ENCODE results near the gene GK2. TPM values are rescaled to one million over a fixed set of nuclear protein-coding genes. Genes with fewer than 3 reads are reported as not detected.

GK2 gene
- total RNA-seq: not detected in 2 replicates

DNA sequence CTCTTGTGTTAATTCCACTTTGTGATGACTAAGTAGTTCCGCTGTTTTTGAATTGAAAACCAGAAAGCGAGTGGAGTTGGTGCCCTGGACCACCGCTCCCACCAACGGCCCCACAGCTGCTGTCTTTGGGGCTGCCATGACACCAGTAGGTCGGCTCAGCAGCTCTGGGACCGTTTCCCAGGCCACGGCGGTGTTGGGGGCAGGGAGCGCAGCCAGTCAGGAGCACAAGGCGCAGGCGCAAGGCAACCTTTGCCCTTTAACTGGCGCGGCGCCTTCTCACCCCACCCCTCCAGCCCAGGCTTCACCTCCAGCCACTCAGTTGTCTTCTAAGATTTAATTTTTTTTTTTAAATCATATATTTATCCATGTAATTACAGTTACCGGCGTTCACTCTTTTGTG is at the start of gene GK2:
TSS of gene GK2 (minus strand) at position 166 of the 400 bp plus-strand sequence. CDS start at position 138, 28 bp downstream.
- DNase-seq (ENCODE audit: extremely low read depth, low read depth, low spot score): no peak

DNA sequence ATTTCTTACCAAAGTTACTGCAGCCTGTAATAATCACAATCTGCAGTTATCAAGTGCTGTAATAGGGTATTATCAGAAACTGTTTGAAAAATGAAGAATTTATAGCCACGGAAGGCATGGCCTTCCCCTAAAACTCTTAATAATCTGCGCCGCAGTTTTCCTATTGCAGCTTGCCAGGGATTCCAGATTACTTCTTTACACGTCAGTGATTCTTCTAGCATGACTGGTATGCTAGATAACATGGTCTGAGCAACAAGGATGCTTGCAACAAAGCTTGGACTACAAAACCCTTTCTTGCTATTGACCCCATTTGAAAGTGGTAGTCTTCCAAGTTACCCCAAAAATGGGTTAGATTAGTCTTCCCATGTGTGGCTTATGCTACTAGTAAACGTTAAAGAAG is 47.2 kb upstream of the GK2 start:
- DNase-seq (ENCODE audit: extremely low read depth, low read depth, low spot score): no peak

DNA sequence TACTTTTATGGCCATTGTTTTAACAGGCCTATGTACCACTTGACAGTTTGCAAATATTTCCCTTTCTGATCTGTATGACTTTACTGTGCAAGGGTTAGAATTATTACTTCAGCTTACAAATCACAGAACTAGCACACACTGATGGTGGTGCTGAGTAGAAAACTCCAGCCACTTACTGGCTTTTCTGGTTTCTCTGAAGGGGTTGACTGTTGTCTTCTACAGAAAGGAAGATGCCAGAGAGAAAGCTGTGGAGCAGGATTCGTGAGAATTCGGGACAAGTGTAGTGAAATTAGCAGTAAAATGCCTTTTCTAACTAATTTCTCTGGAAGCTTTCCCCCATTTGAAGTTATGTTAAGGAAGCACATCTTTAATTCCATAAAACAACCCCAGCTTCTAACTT is 46.6 kb upstream of the GK2 start:
- no peak for DNase-seq (ENCODE audit: extremely low read depth, low read depth, low spot score)

DNA sequence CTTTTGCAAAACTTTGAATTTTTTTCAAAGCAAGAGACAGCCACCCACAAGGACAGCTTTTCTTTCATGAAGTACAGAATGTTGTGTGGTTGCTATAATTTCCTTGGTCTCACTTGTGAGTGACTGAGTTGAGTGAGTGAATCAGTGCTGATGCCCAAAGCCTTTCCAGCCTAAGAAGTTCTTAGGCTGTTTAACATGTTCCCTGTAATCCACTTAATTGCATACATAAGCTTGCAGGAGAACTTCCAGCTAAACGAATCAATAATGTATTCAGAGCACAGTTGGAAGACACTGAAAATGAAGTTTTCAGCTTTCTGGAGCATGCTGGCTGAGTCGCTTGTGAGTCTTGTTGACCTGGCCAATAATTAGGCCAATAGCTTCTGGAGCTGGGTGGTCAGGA is 42.0 kb upstream of the GK2 start:
- no peak for DNase-seq (ENCODE audit: extremely low read depth, low read depth, low spot score)

DNA sequence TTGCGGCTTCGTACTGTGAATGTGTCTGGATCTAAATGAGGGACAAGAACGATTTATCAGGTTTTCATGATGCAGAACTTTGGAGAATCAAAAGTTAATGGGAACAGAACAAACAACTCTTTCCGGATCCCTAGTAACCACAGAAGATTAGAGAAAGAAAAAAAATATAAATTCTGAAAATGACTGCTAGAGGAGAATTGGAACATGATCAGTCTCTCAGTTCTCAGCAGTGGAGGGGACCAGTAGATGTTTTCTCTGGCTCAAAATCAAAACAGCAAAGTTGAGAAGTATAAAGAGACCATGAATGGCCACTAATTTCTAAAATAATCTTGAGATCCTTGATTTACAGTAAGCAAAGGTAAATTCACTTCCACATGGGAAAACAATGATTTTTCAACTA is 38.1 kb upstream of the GK2 start:
- no peak for DNase-seq (ENCODE audit: extremely low read depth, low read depth, low spot score)

DNA sequence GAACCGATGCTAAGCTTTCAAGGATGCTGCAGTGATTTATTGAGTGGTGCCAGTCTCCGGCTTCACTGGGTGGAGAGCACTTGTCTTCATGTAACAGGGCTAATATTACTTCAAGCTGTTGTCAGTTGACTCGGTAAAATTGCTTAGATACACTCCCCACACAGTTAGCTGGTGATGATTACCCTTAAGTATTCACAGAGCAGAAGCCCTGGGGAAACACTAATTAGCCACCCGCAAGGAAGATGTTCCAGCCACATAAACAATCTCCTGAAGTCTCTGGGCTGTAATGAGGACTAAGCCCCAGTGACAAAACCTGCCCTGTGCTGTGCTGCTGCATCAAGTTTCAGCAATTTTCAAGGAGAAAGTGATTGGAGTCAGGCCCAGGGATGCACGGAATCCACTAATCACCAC is 37.3 kb upstream of the GK2 start:
- DNase-seq (ENCODE audit: extremely low read depth, low read depth, low spot score): no peak

DNA sequence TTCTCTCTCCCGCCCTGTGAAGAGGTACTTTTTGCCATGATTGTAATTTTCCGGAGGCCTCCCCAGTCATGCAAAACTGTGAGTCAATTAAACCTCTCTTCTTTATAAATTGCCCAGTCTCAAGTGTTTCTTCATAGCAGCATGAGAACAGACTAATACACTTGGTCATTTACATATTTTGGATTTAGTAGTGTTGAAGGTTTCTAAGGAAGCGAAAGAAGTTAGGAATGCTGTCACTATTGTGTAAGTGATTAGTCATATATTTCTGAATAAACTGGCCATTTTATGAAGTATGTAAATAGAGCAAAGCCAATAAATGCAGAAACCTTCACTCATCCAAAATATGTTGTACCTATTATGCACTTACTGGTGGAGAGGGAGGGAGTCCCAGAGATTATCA is 34.4 kb upstream of the GK2 start:
- no peak for DNase-seq (ENCODE audit: extremely low read depth, low read depth, low spot score)

DNA sequence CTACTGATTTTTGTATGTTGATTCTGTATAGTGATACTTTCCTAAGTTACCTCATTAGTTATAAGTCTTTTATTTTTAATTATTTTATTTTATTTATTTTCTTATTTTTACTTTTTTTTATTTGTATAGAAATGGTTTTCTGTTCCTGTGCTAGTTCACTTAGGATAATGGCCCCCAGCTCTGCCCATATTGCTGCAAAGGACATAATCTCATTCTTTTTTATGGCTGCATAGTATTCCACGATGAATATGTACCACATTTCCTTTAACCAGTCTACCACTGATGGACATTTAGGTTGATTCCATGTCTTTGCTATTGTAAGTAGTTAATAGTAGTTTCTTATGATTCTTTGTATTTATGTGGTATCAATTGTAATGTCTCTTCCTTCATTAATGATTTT is 31.5 kb upstream of the GK2 start:
- DNase-seq (ENCODE audit: extremely low read depth, low read depth, low spot score): no peak

DNA sequence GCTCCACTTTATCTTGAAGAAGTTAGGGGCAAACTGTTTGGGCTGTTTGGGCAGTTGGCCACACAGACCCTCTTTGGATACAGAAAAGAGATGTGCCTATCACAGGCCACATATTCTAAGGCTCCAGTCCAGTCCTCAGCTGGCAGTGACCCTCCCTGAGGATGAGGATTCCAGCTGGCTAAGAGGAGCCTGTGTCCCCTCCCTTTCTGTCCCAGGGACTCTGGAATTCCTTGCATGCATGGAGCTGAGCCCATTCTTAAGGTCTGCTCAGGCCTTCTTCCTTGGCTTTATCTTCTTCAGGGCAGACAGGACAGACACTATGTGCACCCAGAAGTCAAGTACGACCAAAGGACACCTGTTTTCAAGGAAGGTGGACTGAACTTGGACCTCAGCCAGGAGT is 23.8 kb upstream of the GK2 start:
- no peak for DNase-seq (ENCODE audit: extremely low read depth, low read depth, low spot score)

DNA sequence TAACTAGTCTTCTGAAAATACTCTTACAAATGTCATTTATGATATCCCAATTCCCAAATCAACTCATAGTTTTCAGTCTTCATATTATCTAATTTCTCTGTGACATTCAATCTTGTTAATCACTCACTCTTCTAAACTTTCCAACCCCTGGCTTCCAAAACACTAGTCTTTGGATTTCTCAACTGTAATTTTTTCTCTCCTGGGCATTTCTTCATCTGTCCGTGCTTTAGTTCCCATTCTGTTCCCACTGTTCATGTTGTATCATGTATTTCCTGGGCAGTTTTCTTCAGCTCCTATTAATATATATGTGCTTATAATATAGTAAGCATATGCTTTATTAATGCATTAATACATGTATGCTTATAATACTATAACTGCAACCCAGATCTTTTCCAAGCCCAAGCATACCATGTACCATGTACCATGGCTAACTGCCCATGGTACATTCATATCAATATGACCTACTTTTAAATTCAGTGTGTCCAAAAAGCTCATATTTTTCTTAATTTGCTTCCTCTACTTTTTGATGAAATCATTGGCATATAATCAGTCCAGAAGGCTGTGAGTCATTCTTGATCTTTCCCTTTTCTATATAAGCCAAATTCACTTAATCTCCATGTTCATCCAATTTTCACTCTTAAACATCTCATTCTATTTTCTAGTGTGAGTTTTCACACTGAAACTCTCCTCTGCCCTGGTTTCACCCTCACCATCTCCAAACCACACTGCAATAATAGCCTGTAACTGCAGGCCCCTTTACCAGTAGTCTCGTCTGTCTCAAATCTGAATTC is 21.3 kb upstream of the GK2 start:
- no peak for DNase-seq (ENCODE audit: extremely low read depth, low read depth, low spot score)

DNA sequence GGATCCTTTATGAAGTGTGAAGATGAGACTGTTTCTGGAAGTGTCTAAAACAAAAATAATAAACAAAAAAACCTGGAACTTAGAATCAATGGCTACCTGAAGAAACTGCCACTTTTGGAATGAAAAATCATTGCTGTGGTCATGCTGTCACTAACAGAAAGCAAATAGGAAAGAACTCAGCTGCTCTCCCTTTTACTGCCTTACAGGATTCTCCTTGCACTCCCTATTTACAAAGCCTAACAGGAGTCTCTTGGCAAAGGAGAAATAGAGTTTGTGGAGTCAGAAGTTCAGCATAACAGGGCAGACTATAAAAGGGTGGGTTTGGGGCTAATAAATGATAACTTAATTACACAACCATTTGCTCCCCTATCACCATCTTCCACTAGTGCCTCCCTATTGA is 19.0 kb upstream of the GK2 start:
- no peak for DNase-seq (ENCODE audit: extremely low read depth, low read depth, low spot score)

DNA sequence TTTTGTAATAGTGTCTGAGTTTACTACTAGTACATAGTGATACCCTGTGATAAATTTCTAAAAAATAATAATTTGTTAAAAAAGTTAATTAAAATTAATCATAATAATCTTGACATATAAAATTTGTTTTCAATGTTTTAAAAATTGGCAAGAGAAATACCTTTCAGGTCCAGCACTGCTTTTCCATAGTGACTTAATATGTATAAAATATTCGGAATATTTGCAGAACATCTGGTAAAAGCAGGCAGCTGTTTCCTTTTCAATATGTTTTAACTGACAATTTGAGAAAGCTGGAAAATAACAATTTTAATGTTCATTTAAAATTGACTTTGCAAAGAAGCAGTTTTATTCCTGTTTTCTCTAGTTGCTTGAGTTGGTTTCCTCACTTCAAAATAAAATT is 17.6 kb upstream of the GK2 start:
- no peak for DNase-seq (ENCODE audit: extremely low read depth, low read depth, low spot score)

DNA sequence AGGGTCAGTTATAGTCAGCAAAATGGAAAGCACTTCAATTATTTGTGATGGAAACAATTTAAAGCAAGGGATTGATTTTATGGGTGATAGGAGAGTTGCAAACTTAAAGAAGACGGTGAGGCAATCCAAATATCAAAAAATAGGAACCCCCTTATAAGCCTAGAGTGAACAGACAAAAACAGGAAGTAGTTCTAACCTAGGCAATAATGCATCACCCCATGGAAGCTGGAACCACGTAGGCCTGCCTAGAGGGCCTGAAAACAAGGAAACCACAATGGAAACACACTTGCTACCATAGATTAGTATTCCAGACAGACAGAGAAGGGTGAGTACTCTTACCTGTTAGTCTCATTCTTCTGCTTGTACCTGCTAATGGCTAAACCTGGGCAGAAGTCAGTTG is 13.5 kb upstream of the GK2 start:
- no peak for DNase-seq (ENCODE audit: extremely low read depth, low read depth, low spot score)

DNA sequence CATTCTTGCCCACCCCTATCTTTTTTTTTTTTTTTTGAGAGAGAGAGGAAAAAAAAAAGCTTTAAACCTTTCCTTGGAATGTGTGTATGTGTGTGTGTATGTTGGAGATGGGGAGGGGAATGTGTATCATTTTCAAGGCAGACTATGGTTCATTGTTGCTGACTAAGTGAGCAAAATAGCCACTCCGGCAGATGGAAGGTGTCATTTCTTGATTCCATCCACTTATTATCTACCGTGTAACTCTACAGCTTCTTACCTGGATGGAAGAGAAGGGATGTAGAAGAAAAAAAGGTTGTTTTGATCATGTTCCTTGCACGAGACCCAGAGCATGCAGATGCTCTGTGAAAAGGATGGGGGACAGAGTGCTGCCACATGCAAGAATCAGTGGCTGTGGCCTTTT is 5.9 kb upstream of the GK2 start:
- DNase-seq (ENCODE audit: extremely low read depth, low read depth, low spot score): no peak

DNA sequence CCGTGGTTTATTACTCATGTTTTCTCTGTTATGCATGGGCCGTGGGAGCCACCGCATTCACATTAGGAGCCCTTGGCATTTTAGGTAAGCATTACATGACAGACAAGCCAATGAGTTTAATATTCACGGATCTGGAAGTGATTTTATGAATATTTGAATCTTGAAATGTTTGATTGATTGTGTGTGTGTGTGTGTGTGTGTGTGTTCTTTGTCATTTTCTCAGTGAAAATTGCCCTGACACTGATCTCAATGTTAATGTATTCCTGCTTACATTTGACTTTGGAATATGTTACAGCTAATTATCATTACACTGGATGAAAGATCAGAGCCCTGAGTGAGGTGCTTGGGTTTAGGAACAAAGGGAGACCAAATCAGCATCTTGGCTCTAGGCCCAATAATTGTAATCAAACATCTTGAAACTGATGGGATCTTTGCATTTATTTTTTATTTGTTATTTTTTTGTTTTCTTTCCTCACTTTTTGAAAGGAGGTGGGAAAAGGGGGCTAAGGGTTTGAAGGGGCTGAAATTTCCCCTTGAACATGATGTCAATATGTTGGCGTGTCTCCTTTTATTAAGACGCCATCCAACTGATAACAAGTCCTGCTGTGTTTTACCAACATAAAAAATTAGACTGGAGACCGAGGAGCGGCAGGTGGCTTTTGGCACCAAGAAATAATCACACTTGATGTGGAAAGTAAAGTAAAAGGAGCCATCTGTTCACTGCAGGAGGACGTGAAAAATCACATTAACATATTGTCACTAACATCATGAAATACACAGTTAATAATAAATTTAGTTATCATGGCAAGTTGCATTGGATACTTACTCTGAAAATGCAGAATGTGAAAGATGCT is 5.2 kb upstream of the GK2 start:
- DNase-seq (ENCODE audit: extremely low read depth, low read depth, low spot score): no peak

DNA sequence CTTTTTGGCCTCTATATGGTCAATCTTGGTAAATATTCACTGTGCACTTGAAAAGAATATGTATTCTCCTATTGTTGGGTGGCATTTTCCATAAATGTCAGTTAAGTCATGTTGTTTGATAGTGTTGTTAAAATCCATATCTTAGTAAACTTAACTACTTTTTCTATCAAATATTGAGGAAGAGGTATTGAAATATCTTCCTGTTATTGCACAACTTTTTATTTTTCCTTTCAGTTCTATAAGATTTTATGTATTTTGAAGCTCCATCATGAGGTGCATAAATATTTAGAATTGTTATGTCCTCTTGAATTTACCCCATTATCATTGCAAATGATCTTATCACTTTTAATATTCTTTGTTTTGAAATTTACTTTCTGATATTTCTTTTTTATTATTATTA is 3.4 kb downstream of the GK2 start:
- DNase-seq (ENCODE audit: extremely low read depth, low read depth, low spot score): no peak

DNA sequence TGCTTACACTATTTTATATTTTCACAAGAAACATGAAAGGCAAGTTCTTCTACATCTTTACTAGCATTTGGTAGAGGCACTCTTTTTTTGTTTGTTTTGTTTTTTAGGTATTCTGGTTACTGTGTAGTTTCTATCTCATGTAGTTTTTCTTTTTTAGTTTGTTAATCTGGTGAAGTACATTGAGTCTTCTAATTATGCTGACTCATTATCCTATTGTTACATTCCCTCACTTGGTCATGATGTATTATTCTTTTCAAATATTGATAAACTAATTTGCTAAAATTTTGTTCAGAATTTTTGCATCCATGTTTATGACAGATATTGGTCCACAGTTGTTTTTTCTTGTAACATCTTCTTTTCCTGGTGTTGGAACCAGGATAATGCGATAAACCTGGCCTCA is 4.7 kb downstream of the GK2 start:
- DNase-seq (ENCODE audit: extremely low read depth, low read depth, low spot score): no peak

DNA sequence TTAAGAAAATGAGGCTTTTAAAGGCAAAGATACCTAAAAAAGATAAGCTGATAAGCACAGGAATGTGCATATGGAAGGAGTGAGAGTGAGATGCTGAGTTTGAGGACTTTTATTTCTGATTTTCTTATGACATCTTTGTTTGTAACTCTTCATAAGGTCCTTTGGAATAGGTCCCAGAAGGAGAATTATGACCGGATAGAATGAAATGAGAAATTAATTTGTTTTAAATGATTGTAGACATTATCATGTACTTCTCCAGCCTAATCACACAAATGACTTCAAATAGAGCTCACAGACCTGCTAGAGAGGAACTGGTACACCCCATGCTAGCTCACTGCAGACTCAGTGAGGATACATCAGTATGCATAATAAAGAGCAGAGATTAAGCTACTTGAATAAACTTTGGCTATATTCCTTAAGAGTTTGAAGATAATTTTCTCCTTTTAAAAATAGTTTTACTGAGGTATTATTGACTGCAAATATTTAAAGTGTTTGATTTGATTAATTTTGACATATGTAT is 5.6 kb downstream of the GK2 start:
- DNase-seq (ENCODE audit: extremely low read depth, low read depth, low spot score): no peak

DNA sequence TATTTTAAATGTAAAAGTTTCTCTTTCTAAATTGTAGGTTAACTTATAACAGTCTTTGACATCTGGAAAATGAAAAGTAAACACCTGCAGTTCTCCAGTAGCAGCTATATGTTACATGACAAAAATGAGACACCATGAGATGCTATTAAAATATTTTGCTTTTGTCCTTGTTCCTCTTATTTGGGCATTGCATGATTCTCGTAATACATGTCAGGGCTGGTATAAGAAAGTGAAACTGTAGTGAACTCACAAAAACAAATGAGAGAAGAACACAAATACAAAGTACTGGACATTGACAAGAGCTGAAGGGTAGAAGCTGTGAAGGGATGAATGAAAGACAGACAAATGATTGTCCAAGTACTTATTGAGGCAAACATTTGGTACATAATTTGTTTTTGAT is 9.0 kb downstream of the GK2 start:
- DNase-seq (ENCODE audit: extremely low read depth, low read depth, low spot score): no peak

DNA sequence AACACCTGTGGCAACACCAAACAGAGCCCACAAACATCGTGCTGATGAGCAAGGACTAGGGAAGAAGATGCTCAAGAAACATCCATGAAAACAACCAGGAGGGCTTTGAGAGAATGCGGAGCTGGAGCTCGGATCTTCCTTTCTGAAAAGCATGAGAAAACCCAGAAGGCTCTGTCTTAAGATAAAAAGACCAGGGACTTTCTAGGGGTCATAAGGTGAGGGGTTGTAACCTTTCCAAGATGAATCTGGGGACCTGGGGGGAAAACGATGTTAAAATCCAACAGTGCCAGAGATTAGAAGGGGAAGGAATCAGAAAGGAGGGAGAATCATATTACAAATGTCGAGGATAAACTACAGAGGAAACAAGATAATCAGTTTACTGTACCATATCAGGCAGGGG is 10.1 kb downstream of the GK2 start:
- no peak for DNase-seq (ENCODE audit: extremely low read depth, low read depth, low spot score)

DNA sequence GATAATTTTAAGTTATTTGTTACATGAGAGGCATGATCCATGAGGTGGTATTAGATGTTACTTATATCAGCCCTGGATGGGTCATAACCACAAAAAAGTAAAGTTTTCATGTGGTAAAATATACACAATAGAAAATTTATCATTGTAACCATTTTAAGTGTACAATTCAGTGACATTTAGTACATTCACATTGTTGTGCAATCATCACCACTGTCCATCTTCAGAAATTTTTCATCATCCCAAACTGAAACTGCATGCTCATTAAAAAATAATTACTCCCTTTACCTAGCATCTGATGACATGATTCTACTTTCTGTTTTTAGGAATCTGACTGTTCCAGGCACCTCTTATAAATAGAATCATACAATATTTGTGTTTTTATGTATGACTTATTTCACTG is 11.2 kb downstream of the GK2 start:
- no peak for DNase-seq (ENCODE audit: extremely low read depth, low read depth, low spot score)

DNA sequence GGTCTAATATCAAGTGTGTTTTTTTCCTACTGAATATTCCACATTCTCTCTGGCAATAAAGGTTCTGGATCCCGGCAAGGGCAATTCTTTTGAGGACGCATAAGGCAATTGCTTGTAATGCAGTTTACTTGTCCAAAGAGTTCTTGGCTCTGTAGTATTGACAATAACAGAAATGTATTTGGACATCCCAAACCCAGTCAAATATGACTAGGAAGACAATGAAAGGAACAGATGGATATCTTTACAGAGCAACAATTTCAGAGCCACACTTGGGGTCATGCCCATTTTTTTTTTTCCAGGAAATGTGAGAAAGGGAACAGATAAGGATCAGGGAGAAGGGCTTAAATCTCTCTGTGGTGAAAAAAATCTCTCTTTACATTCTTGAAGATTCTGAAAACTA is 12.2 kb downstream of the GK2 start:
- no peak for DNase-seq (ENCODE audit: extremely low read depth, low read depth, low spot score)

Measured in glomerular endothelial cell (primary cell).